Aorta (tissue), 5 donors: ENCODE results near the gene SUMO2. TPM values are rescaled to one million over a fixed set of nuclear protein-coding genes. Genes with fewer than 3 reads are reported as not detected.
A peak's percentile ranks its signal among the peaks of the same experiment; 100 is the strongest.
"Not testable (repeated sequence)": the region's sequence is repeated elsewhere in the genome, so short reads cannot be mapped to it uniquely, and the experiment has no call there.

Experiments used
- ATAC-seq: fragments of 200-7000 bp; cut with Tn5 transposase; one replicate; pipeline ENCODE4 v1.9.1; 2022; ENCODE audit warnings: moderate library complexity; ENCODE audit not compliant: low FRiP score
- DNase-seq, 2 donors: peaks; one replicate each; pipeline ENCODE4 v3.0.0-alpha.2; 2020
- H3K27ac ChIP-seq, 2 donors: one replicate each; pipeline ENCODE4 v1.5.1; 2013; ENCODE audit warnings: low read length in 2 of 2, mild to moderate bottlenecking in 2 of 2, moderate library complexity in 2 of 2, control low read depth in 1 of 2, inconsistent platforms in 1 of 2, low read depth in 1 of 2
- H3K27me3 ChIP-seq, 2 donors: one replicate each; pipeline ENCODE4 v1.6.1; 2013; ENCODE audit warnings: control low read depth in 1 of 2, low read length in 1 of 2, mild to moderate bottlenecking in 1 of 2, moderate library complexity in 1 of 2; ENCODE audit not compliant: insufficient read depth in 2 of 2, control insufficient read depth in 1 of 2
- H3K36me3 ChIP-seq, 2 donors: one replicate each; pipeline ENCODE4 v1.6.1; 2013; ENCODE audit warnings: control low read depth in 1 of 2, low read length in 1 of 2, mild to moderate bottlenecking in 1 of 2; ENCODE audit not compliant: insufficient read depth in 2 of 2, control insufficient read depth in 1 of 2
- H3K4me1 ChIP-seq, 2 donors: one replicate each; pipeline ENCODE4 v1.6.1; 2013; ENCODE audit warnings: low read length in 2 of 2, control low read depth in 1 of 2, mild to moderate bottlenecking in 1 of 2, moderate library complexity in 1 of 2; ENCODE audit not compliant: insufficient read depth in 2 of 2, control insufficient read depth in 1 of 2
- H3K4me3 ChIP-seq, 2 donors: one replicate each; pipeline ENCODE4 v1.5.1; 2013; ENCODE audit warnings: low read length in 2 of 2, control low read depth in 1 of 2, mild to moderate bottlenecking in 1 of 2
- H3K9me3 ChIP-seq: one replicate; pipeline ENCODE4 v1.6.1; 2013; ENCODE audit warnings: mild to moderate bottlenecking, low read length; ENCODE audit not compliant: control insufficient read depth
- WGBS, 2 donors: extraction: QIAGEN DNeasy Blood & Tissue Kit; methylation state at CpG; one replicate each; pipeline ENCODE4 v1.1.7; 2013; 5-methylcytosine and 5-hydroxymethylcytosine counted together
- intact Hi-C, 2 donors: fragments of 100-400 bp; cut with DNase I; formaldehyde crosslinking; loops; one replicate each; pipeline versions ENCODE4 v1.14.2 to v1.15.0; 2022
- polyA plus RNA-seq, 2 donors: library from polyadenylated mRNA; stranded (reverse); fragments of 200-250 nt; gene quantifications; one replicate each; pipeline ENCODE4 v1.2.3, GENCODE V29; 2013
- total RNA-seq, 2 donors: library from RNA; stranded (reverse); fragmentation: NEBNext Ultra II Directional; extraction: Animal tissue kit (Norgen Biotek cat#: 25700); gene quantifications; one replicate each; pipeline ENCODE4 v1.2.1, GENCODE V29; 2021
- donor health status: healthy with polysubstance abuse.
- donor health status: Bipolar disorder and iron deficiency.
- donor health status: DM: no; HTN: no; CAD: no.
- donor health status: DM: no; HTN: no; CAD: no.
- donor health status: DM: yes; HTN: yes; CAD: no.

The SUMO2 gene
- total and polyA plus RNA-seq, 4 donors: 96.2 to 280 (median 188) TPM

- no peaks in the 10 kb centered on the region for H3K36me3 ChIP-seq
- ATAC-seq: no peak
These were observed 37.8 kb downstream of the SUMO2 start for GRCh38 chr17:75144816-75145512.

GRCh38 chr17:75142236-75142971 lies 40.4 kb downstream of the SUMO2 start:
- Histone ChIP-seq H3K4me3 (no peak overlapping the region), H3K9me3 (no peaks in the 10 kb centered on the region), H3K36me3 (no peaks in the 10 kb centered on the region), H3K4me1 (no peaks in the 10 kb centered on the region), H3K27me3 (no peaks in the 10 kb centered on the region), H3K27ac (no peak overlapping the region)
- intact Hi-C loops: no loop called here
- WGBS, 2 donors: 85 to 88% methylated on average over 12 to 13 of the region's 13 CpGs
- DNase-seq (peak in 1 of 2 donors; percentile 40), ATAC-seq (no peak)

More at GRCh38 chr17:75144816-75145512, 37.8 kb downstream of the SUMO2 start:
- Histone ChIP-seq H3K4me3 (no peak overlapping the region), H3K27me3 (no peaks in the 10 kb centered on the region), H3K9me3 (no peaks in the 10 kb centered on the region), H3K27ac (no peak overlapping the region), H3K4me1 (no peaks in the 10 kb centered on the region)
- DNase-seq: peak in 1 of 2 donors; percentile 49
- intact Hi-C loops: no loop called here
- 90 to 91% methylated on average over 11 of the region's 11 CpGs for WGBS, 2 donors

- Histone ChIP-seq H3K4me1 (no peaks in the 10 kb centered on the region), H3K27ac (no peak overlapping the region), H3K4me3 (no peak overlapping the region), H3K9me3 (no peaks in the 10 kb centered on the region), H3K36me3 (no peaks in the 10 kb centered on the region), H3K27me3 (no peaks in the 10 kb centered on the region)
- WGBS, 2 donors: 96% methylated on average over 5 of the region's 5 CpGs
- DNase-seq (peak in 1 of 2 donors; percentile 36), ATAC-seq (no peak)
- intact Hi-C loops: no loop called here
These were observed 44.2 kb downstream of the SUMO2 start for GRCh38 chr17:75138519-75138918.

- 93 to 95% methylated on average over 9 of the region's 9 CpGs for WGBS, 2 donors
- H3K36me3 ChIP-seq, ATAC-seq, H3K27ac ChIP-seq, H3K9me3 ChIP-seq, H3K4me3 ChIP-seq, H3K4me1 ChIP-seq, H3K27me3 ChIP-seq, intact Hi-C loops: not testable (repeated sequence)
- peak in 1 of 2 donors; percentile 30 for DNase-seq
These were observed 45.0 kb downstream of the SUMO2 start for GRCh38 chr17:75137762-75138161.

GRCh38 chr17:75135946-75136345 lies 46.8 kb downstream of the SUMO2 start:
- Histone ChIP-seq H3K36me3 (no peaks in the 10 kb centered on the region), H3K27ac (no peak overlapping the region), H3K4me3 (no peak overlapping the region), H3K4me1 (no peaks in the 10 kb centered on the region), H3K9me3 (no peaks in the 10 kb centered on the region), H3K27me3 (no peaks in the 10 kb centered on the region)
- intact Hi-C loops: no loop called here
- WGBS, 2 donors: 80 to 84% methylated on average over 8 of the region's 8 CpGs
- no peak for ATAC-seq
- DNase-seq: peak in 1 of 2 donors; percentile 24

- no peak for ATAC-seq
- DNase-seq: peak in 1 of 2 donors; percentile 23
- Histone ChIP-seq H3K9me3 (no peaks in the 10 kb centered on the region), H3K4me1 (no peaks in the 10 kb centered on the region), H3K27ac (no peak overlapping the region), H3K4me3 (no peak overlapping the region), H3K36me3 (no peaks in the 10 kb centered on the region), H3K27me3 (no peaks in the 10 kb centered on the region)
- whole genome bisulfite sequencing, 2 donors: 85 to 87% methylated on average over 5 of the region's 5 CpGs
- intact Hi-C loops: no loop called here
These were observed 47.3 kb downstream of the SUMO2 start for GRCh38 chr17:75135452-75135851.

- H3K4me3 ChIP-seq, H3K27me3 ChIP-seq, H3K4me1 ChIP-seq, H3K9me3 ChIP-seq, H3K36me3 ChIP-seq, ATAC-seq, intact Hi-C loops, H3K27ac ChIP-seq: not testable (repeated sequence)
- DNase-seq: peak in 1 of 2 donors; percentile 22
- 86 to 87% methylated on average over 14 of the region's 14 CpGs for WGBS, 2 donors
These were observed 49.0 kb downstream of the SUMO2 start for GRCh38 chr17:75133607-75134347.

GRCh38 chr17:75133001-75133400 lies 49.8 kb downstream of the SUMO2 start:
- intact Hi-C loops: no loop called here
- no peaks in the 10 kb centered on the region for H3K4me1 ChIP-seq
- ATAC-seq: no peak
- DNase-seq: peak in 1 of 2 donors; percentile 35
- no peaks in the 10 kb centered on the region for H3K36me3 ChIP-seq
- WGBS, 2 donors: 92 to 96% methylated on average over 3 of the region's 3 CpGs
- no peaks in the 10 kb centered on the region for H3K9me3 ChIP-seq
- no peak overlapping the region for H3K27ac ChIP-seq
- no peaks in the 10 kb centered on the region for H3K27me3 ChIP-seq
- H3K4me3 ChIP-seq: no peak overlapping the region
